DMS 273 (cell line): ENCODE data around the gene DUSP10.

Source experiments
- DNase-seq: peaks from one replicate; lab custom pipeline; 2025; ENCODE audit not compliant: unreplicated experiment; lab: John Stamatoyannopoulos, UW

Gene DUSP10

GRCh38 chr1:221715321-221716169, 26.3 kb downstream of the DUSP10 start:
- DNase-seq = peak; percentile 31

- no peak for DNase-seq
Observed at GRCh38 chr1:221714227-221715152, 27.4 kb downstream of the DUSP10 start.

GRCh38 chr1:221712776-221713431, 29.0 kb downstream of the DUSP10 start:
- DNase-seq = no peak

GRCh38 chr1:221712198-221712684, 29.6 kb downstream of the DUSP10 start:
- no peak for DNase-seq

DNA sequence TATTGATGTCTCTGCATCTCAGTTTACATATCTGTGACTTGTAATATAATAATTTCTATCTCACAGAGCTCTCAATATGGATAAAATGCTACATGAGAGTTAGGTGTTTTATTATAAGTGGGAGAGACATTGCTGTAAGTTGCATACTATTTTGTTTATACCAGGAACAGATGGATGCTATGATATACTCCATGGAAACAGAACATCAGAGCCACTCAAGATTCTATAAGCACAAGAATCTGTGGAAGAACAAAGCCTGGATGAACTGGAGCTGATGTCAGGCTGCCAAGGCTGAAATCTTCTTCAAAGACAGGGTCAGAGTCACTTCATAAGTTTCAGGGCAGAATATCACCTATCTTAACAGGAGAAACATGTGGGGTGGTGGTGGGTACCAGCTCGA, 30.2 kb downstream of the DUSP10 start:
- peak; percentile 25 for DNase-seq

- DNase-seq = peak; percentile 37
Observed at GRCh38 chr1:221711063-221711577, 30.8 kb downstream of the DUSP10 start.

DNA sequence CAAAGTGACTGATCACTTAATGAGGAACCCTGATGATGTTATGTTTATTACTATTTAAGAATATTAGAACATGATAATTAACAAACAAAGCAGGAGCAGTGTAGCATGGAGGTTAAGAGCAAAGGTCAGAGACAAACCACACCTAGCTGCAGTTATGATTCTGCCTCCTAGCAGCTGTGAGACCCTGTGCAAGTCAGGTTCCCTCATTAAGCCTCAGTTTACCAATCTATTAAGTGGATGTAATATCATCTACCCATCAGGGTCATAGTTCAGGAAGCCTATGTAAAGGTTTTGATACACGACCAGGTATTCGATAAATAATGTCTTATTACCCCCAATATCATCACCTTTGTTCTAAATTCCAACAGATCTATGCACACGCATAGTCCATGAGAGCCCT, 32.0 kb downstream of the DUSP10 start:
- DNase-seq = no peak

DNA sequence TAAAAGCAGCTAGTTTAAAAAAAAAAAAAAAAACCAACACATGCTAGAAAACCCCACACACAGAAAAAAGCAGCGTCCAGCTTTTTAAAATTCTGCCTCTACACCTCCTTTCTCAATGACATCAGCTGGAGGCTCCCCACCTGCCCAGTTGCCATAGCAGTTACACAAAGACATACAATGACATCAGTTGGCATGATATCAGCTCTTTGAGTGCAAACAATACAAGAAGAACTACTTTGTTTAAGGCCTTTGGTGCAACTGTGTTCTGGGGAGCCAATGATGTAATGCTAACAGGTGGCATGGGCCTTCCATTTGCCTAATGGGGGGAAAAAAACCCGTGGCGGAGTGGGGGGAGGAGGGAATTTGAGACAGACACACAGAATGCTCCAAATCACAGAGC, 32.9 kb downstream of the DUSP10 start:
- peak; percentile 94 for DNase-seq

DNA sequence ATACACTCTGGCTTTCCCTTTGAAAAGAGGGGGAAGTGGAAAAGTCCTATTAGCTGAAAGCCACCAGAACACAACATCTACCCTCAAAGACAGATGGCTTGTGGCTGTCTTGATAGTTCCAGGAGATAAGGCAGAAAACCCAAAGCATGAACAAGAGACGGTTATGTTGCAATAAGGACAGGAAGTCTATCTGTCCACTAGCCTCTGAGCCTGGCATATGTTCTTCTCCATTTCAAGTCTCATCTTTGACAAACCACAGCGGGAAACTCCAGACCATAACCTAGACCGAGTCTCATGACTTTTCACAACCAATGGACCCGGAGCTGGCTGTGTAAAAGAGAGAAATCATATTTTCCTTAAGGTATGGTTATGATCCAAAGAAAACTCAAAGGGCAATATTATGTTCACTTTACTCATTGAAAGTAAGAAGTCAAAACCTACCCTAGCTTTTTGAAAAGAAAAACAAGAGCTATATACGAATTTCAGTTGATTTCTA, 33.8 kb downstream of the DUSP10 start:
- peak; percentile 84 for DNase-seq

GRCh38 chr1:221706876-221707582, 34.9 kb downstream of the DUSP10 start:
- no peak for DNase-seq

DNA sequence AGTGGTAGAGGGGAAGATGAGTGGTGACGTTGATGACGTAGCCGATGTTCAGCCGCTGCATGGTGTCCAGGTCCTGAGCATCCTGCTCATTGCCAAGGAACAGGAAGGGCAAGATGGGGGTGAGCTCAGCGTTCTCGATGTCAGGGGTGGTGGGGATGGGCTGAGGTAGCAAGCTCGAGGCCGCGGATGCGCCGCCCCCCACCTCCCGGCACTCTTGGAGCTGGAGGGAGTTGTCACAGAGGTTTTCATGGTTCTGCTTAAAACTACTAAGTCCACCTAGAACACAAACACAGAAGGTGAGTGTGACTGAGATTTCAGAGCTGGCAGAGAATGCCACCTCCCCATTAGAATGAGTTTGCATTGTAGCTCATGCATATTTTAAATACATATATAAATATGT, 35.7 kb downstream of the DUSP10 start:
- DNase-seq = no peak

- no peak for DNase-seq
Observed at GRCh38 chr1:221704306-221704705, 37.6 kb downstream of the DUSP10 start.

DNA sequence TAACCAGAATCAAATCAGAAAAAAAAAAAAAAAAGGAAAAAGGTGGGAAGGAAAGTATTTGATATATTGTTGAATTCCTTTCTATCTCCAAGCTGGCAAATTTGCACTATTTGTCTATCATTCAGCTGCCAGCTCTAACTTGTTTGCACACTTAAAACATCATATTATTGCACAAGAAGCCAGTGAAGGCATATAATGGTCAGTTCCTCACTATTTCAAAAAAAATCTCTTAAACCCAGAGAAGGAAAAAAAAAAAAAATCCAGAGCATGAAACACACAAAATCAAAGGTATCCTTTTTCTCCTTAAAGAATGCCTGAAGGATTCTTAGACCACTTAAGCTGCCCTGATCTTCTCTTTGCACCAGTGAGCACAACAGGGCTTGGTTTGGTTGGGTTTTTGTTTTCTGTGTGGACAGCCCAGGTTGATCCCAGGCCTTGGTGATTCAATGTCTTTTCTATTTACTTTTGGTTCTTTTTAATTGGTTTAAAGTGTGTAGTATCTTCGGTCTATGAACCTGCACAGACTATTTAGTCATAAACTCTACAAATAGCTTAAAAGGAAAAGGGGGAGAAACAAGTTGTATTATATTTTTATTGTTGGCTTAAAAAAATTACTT, 40.2 kb downstream of the DUSP10 start:
- no peak for DNase-seq

GRCh38 chr1:221700948-221701347, 40.9 kb downstream of the DUSP10 start:
- no peak for DNase-seq

- no peak for DNase-seq
Observed at GRCh38 chr1:221700536-221700935, 41.4 kb downstream of the DUSP10 start.

DNA sequence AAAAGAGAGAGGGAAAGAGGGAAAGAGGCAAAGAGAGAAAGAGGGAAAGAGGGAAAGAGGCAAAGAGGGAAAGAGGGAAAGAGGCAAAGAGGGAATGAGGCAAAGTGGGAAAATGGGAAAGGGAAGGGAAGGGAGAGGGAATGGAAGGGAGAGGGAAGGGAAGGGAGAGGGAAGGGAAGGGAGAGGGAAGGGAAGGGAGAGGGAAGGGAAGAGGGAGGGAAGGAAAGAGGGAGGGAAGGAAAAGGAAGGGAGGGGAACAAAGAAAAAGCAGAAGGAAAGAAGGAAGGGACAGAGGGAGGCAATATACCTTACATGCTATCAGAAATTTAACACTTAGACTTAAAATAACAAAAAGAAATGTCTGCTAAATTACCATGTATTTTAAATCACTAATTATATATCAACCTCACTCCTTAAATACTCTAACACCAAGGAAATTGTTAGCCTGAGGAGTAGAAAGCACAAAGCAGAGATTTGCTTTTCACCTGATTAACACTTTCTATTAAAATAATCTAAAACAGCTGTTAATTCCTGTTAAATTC, 41.8 kb downstream of the DUSP10 start:
- DNase-seq = no peak

GRCh38 chr1:221699577-221699976, 42.3 kb downstream of the DUSP10 start:
- no peak for DNase-seq

- no peak for DNase-seq
Observed at GRCh38 chr1:221698579-221699349, 43.1 kb downstream of the DUSP10 start.
